Measurements from ENCODE around the gene C2orf76.

The C2orf76 gene

DNA sequence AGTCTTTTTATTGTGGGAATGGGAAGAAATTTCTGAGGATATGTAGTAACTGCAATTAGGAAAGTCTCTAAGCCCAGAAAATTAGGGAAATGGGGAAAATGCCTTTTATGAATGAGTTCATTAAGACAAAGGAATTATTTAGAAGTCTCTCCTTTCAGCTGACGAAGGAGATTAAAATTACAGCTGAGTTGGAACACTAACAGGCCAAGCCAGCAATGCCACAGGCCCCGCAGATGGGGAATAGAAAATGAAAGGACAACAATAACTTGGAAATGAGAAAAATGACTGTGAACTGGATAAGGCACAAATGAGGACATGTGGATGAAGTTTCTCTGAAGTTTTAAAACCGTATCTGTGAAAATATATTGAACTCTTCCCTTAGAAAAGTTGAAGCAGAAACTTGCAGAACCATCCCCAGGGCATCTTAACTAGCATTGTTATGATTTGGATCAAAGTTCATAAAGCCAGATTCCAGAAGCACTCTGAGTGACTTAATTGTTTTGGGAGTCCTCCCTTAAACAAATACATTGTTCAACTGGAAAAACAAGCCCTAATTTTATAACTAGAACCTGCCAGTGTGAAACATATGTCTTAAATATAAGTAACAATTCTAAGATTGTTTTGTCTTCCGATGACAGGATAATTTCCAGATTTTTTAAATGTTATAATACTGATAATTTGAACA, 51.3 kb downstream of the C2orf76 start:
- DNase-seq (ENCODE audit: low read depth) = no peak
- H3K4me3 ChIP-seq (ENCODE audit: control insufficient read depth, low read depth, low read length) = no peak overlapping the region
- TF ChIP-seq, protein P1, sequence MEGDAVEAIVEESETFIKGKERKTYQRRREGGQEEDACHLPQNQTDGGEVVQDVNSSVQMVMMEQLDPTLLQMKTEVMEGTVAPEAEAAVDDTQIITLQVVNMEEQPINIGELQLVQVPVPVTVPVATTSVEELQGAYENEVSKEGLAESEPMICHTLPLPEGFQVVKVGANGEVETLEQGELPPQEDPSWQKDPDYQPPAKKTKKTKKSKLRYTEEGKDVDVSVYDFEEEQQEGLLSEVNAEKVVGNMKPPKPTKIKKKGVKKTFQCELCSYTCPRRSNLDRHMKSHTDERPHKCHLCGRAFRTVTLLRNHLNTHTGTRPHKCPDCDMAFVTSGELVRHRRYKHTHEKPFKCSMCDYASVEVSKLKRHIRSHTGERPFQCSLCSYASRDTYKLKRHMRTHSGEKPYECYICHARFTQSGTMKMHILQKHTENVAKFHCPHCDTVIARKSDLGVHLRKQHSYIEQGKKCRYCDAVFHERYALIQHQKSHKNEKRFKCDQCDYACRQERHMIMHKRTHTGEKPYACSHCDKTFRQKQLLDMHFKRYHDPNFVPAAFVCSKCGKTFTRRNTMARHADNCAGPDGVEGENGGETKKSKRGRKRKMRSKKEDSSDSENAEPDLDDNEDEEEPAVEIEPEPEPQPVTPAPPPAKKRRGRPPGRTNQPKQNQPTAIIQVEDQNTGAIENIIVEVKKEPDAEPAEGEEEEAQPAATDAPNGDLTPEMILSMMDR (conservative IDR thresholded peaks at IDR 0.05; ENCODE audit: control insufficient read depth, insufficient read depth, low read depth, low read length) = no peak

DNA sequence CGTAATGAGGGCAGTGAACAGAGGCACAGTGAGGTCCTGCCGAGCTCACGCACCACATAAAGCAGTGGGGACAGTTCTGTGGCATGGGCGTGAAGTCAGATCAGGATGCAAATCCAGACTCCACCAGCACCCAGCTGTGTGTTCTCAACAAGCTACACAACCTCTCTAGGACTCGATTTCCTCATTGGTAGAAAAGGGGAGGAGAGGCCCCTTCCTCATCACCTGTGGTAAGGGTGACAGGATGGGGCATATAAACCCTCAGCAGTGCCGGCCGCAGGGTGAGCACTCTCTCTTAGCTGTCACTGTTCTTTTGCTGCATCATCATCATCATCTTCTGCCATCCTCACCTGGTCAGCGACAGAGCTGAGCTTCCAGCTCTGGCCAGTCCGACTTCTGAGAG, 54.8 kb downstream of the C2orf76 start:
- TF ChIP-seq, protein P1 (conservative IDR thresholded peaks at IDR 0.05; ENCODE audit: control insufficient read depth, insufficient read depth, low read depth, low read length) = no peak
- no peak for DNase-seq (ENCODE audit: low read depth)
- no peak overlapping the region for H3K4me3 ChIP-seq (ENCODE audit: control insufficient read depth, low read depth, low read length)

DNA sequence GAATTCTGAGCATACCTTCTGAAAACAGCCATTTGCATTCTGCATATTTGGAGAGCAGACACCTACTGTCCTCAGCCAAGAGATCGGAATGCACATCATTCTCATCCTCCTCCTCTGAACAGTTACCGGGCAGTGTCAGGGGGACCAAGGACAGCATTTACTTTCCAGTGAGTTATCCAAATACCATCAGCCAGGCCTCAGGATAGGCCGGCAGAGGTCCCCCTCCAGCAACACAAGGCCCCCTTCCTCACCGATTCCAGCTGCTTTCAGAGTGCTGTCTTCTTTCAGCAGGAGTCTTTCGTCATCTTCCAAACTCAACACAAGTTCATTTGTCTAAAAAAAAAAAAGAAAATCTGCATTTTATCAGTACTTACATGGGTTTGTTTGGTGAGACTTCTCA, 55.3 kb downstream of the C2orf76 start:
- H3K4me3 ChIP-seq (ENCODE audit: control insufficient read depth, low read depth, low read length) = no peak overlapping the region
- DNase-seq (ENCODE audit: low read depth) = no peak
- TF ChIP-seq, protein P1 (conservative IDR thresholded peaks at IDR 0.05; ENCODE audit: control insufficient read depth, insufficient read depth, low read depth, low read length) = no peak

DNA sequence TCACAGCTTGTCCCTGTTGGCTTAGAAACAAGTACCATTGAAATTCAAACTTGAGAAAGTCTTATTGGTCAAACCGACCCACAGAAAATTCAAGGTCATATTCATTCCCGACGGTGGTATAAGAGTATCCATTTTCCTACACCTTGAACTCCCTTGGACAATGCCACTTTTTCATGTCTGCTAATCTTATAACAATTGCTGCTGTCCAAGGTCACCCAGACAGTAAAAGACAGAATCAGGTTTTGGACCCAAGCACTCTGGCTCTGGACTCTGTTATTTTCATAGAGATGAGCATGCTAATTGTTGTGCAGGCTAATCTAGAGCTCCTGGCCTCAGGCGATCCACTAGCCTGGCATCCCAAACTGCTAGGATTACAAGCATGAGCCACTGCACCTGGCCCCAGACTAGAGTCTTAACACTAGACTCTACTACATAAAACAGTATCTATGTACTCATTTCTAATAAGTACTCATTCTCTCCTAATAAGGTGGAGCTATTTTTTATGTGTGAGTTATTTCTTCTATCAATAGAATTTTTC, 57.8 kb downstream of the C2orf76 start:
- TF ChIP-seq, protein P1 (conservative IDR thresholded peaks at IDR 0.05; ENCODE audit: control insufficient read depth, insufficient read depth, low read depth, low read length) = no peak
- H3K4me3 ChIP-seq (ENCODE audit: control insufficient read depth, low read depth, low read length) = no peak overlapping the region
- DNase-seq (ENCODE audit: low read depth) = no peak

DNA sequence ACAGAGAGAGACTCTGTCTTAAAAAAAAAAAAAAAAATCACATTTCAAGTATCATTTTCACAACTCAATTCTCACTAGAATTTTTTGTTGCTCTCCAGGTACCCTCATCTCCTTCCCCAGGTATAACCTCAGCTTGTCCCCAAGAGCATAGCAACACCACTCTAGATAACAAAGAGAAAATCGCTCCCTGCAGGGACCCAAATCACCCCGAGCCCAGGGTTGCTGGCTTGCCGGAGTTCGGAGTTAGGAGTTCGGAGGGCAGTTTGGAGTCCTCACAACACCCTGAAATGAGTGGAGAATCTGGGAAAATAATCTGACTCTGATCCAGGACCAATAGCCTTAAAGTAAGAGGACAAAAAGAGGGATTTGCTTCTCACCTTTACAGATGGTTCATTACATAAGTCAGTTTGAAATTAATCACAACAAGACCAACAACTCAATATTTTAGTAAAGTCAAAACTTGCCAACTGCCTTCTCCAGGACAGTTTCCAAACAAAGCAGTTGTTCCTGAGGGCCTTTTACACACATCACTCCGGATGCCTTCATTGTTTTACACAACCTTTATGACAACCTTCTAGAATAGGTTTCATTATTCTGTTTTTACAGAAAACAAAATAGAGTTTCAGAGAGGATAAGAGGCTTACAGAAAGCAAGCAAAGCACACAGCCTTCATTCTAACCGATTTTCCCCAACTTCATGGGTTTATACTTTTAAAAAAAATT, 59.1 kb downstream of the C2orf76 start:
- no peak overlapping the region for H3K4me3 ChIP-seq (ENCODE audit: control insufficient read depth, low read depth, low read length)
- no peak for DNase-seq (ENCODE audit: low read depth)
- TF ChIP-seq, protein P1 (conservative IDR thresholded peaks at IDR 0.05; ENCODE audit: control insufficient read depth, insufficient read depth, low read depth, low read length) = no peak

DNA sequence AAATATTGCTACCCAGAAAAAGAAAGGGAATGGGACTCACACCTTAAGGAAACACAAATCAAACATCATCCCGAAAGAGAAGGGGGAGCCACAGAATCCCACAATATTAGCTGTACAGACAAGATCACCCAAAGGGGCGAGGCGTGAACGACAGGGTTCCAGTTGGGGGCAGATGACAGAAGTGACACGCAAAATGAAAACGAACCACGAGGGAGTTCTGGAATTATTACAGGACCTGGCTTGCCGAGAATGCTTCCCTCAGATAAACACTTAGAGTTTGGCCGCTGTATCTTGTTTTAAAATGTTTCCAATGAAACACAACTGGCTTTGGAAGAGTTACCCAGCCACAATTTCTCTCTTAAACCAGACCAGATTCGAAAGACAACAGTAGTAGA, 60.4 kb downstream of the C2orf76 start:
- DNase-seq (ENCODE audit: low read depth) = no peak
- TF ChIP-seq, protein P1 (conservative IDR thresholded peaks at IDR 0.05; ENCODE audit: control insufficient read depth, insufficient read depth, low read depth, low read length) = no peak
- H3K4me3 ChIP-seq (ENCODE audit: control insufficient read depth, low read depth, low read length) = no peak overlapping the region

Data from fibroblast of mammary gland (primary cell).